Right lobe of liver (tissue), 6 donors: ENCODE results near the gene MED12. TPM values are rescaled to one million over a fixed set of nuclear protein-coding genes. Genes with fewer than 3 reads are reported as not detected.

Source experiments
- ATAC-seq, 4 donors: fragments of 200-7000 bp; cut with Tn5 transposase; one replicate each; pipeline ENCODE4 v1.9.1; 2020; ENCODE audit warnings: mild to moderate bottlenecking in 4 of 4, moderate library complexity in 4 of 4
- DNase-seq, 3 donors: peaks; one replicate each; pipeline ENCODE4 v3.0.0-alpha.2; 2020
- H3K27ac ChIP-seq, 3 donors: fragments of 200-600 bp; one replicate each; pipeline ENCODE4 v1.8.0; 2022
- H3K27me3 ChIP-seq, 2 donors: fragments of 200-600 bp; one replicate each; pipeline ENCODE4 v1.8.0; 2022
- H3K36me3 ChIP-seq, 4 donors: fragments of 200-600 bp; sonication (generic) in 1 of 4; one replicate each; pipeline versions ENCODE4 v1.5.1 to v1.8.0; 2017 to 2022; ENCODE audit warnings: control low read depth in 1 of 4
- H3K4me1 ChIP-seq, 4 donors: fragments of 200-600 bp; sonication (generic) in 1 of 4; one replicate each; pipeline versions ENCODE4 v1.5.1 to v1.8.0; 2017 to 2022; ENCODE audit warnings: control low read depth in 1 of 4
- H3K4me3 ChIP-seq, 3 donors: fragments of 200-600 bp; one replicate each; pipeline ENCODE4 v1.8.0; 2022
- H3K9me3 ChIP-seq, 4 donors: fragments of 200-600 bp; sonication (generic) in 1 of 4; one replicate each; pipeline versions ENCODE4 v1.5.1 to v1.8.0; 2017 to 2022; ENCODE audit warnings: control low read depth in 1 of 4
- CTCF ChIP-seq, 4 donors: fragments of 200-600 bp in 3 of 4; fragments of 450-650 bp in 1 of 4; IDR thresholded peaks; one replicate each; pipeline versions ENCODE4 v1.5.1 to v1.8.0; 2016 to 2022; ENCODE audit warnings: antibody characterized with exemption in 4 of 4, mild to moderate bottlenecking in 2 of 4
- POLR2A ChIP-seq: fragments of 450-650 bp; IDR thresholded peaks from one replicate; pipeline ENCODE4 v1.6.1; 2017; ENCODE audit warnings: antibody characterized with exemption, mild to moderate bottlenecking
- WGBS: methylation state at CpG from one replicate; pipeline ENCODE4 v1.1.6; 2018; ENCODE audit warnings: low coverage, low lambda C conversion rate; ENCODE audit not compliant: insufficient coverage; ENCODE audit errors: missing lambda C conversion rate; 5-methylcytosine and 5-hydroxymethylcytosine counted together
- intact Hi-C, 2 donors: fragments of 100-400 bp; cut with DNase I; formaldehyde crosslinking; loops; one replicate each; pipeline versions ENCODE4 v1.11.2 to v1.14.1; 2022
- total RNA-seq, 6 experiments: library from RNA; depleted of rRNA in 2 of 6; stranded (reverse); fragments of >200 nt in 2 of 6; fragmentation: NEBNext Ultra II Directional in 3 of 6; extraction: Animal tissue kit (Norgen Biotek cat#: 25700) in 3 of 6; gene quantifications; one replicate each; pipeline versions ENCODE4 v1.1.0 to v1.2.4, GENCODE V29; 2016 to 2023
- donor health status: DM: no; HTN: yes; CAD: no.
- donor health status: DM: no; HTN: no; CAD: no.
- donor health status: DM: no; HTN: no; CAD: no.
- donor health status: DM: no; HTN: yes; CAD: no.
- donor health status: DM: no; HTN: yes; CAD: no.

MED12 gene
- total RNA-seq, 6 experiments from 2014 or later, result 7.8 to 16.3 (median 12.5) TPM

- no peak overlapping the region for H3K27ac ChIP-seq
- WGBS, result 61% methylated on average over 3 of the region's 3 CpGs
Observed at GRCh38 chrX:71105628-71106027, 12.8 kb upstream of the MED12 start.

DNA sequence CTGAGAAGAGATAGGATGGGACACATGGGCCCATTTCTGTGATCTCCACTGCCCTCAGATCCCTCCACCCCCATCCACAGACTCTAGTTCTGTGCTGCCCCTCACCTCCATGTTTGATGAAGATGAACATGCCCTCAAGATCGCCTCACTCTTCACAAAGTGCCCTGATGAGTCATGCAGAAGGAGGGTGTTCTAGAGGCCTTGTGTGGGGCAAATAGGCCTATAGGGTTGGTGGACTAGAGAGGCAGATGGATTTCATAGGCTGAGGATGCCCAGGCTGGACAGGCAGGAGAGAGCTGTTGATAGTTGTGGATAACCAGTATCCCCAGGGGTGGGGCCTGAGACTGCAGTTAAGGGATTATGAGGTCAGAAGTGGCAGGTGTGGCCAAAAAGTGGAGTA is 12.0 kb upstream of the MED12 start, which contains the start of gene CXorf65:
Gene CXorf65 (minus strand): TSS at position 314 of the 400 bp plus-strand sequence. CDS start 184 bp downstream, at position 130.
- H3K27ac ChIP-seq, result no peak within 1 kb of the TSS
- no peak for DNase-seq
- no peaks in the 10 kb centered on the region for H3K4me1 ChIP-seq
- 64% methylated on average over 1 of the region's 1 CpG for WGBS
- no peaks in the 10 kb centered on the region for H3K36me3 ChIP-seq
- no peak for TF ChIP-seq CTCF (IDR thresholded peaks at IDR 0.05)
- TF ChIP-seq POLR2A, result no peak
- no peaks in the 10 kb centered on the region for H3K9me3 ChIP-seq
- H3K27me3 ChIP-seq, result no peaks in the 10 kb centered on the region
- no peak for ATAC-seq
- intact Hi-C loops, result no loop called here
- no peak within 1 kb of the TSS for H3K4me3 ChIP-seq

More at GRCh38 chrX:71105628-71106027, 12.8 kb upstream of the MED12 start:
- TF ChIP-seq POLR2A, result no peak
- no peak for TF ChIP-seq CTCF (IDR thresholded peaks at IDR 0.05)
- Histone ChIP-seq H3K4me3 (no peak overlapping the region), H3K36me3 (no peaks in the 10 kb centered on the region), H3K9me3 (no peaks in the 10 kb centered on the region), H3K27me3 (no peaks in the 10 kb centered on the region), H3K4me1 (no peaks in the 10 kb centered on the region)
- ATAC-seq (no peak), DNase-seq (no peak)
- intact Hi-C loops, result no loop called here

- no peaks in the 10 kb centered on the region for H3K27me3 ChIP-seq
- no peak overlapping the region for H3K4me3 ChIP-seq
- no peaks in the 10 kb centered on the region for H3K4me1 ChIP-seq
- H3K27ac ChIP-seq, result no peak overlapping the region
- ATAC-seq (no peak), DNase-seq (no peak)
- no peak for TF ChIP-seq POLR2A
- no peak for TF ChIP-seq CTCF (IDR thresholded peaks at IDR 0.05)
- H3K36me3 ChIP-seq, result no peaks in the 10 kb centered on the region
- intact Hi-C loops, result no loop called here
- 80% methylated on average over 4 of the region's 4 CpGs for WGBS
- no peaks in the 10 kb centered on the region for H3K9me3 ChIP-seq
Observed at GRCh38 chrX:71107245-71107644, 11.2 kb upstream of the MED12 start.

DNA sequence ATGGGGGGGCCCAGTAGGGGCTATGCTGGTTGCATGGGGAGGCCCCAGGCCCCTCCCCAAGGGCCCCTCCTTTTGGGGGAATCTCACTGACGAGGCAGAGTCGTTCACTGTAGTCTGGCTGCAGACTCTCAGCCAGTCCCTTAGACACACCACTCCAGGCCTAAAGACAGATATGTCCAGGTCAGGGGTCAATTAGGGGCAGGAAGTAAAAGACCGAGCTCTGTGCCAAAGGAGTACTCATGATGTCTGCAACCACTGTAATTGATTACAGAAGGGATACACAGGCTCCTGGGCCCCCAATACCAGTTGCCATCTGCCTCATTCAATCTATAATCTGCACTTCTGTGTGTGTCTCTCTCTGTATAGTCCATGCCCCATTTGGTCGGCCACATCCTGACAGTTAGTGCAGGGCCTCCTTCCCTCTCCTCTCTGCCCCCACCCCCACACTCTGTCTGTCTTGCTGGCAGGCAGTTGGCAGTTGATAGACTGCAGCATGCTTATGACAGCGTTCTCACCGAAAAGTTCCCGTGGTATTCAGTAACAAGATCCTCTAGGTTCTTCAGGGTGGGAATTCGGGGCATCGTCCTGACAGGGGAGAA is 10.5 kb upstream of the MED12 start:
- ATAC-seq (peak in 2 of 4 donors; percentile 6 to 8), DNase-seq (no peak)
- Histone ChIP-seq H3K27me3 (no peaks in the 10 kb centered on the region), H3K9me3 (no peaks in the 10 kb centered on the region), H3K27ac (no peak overlapping the region), H3K4me3 (no peak overlapping the region), H3K36me3 (no peaks in the 10 kb centered on the region), H3K4me1 (no peaks in the 10 kb centered on the region)
- intact Hi-C loops, result no loop called here
- 31% methylated on average over 6 of the region's 9 CpGs for WGBS
- TF ChIP-seq POLR2A (no peak), CTCF (IDR thresholded peaks at IDR 0.05) (no peak)
